OCI-M2 (cell line): ENCODE data around the gene FAM229A.
"Not testable (repeated sequence)": the region's sequence is repeated elsewhere in the genome, so short reads cannot be mapped to it uniquely, and the experiment has no call there.

Source experiments
- DNase-seq: peaks from one replicate; lab custom pipeline; 2025; ENCODE audit not compliant: unreplicated experiment; lab: John Stamatoyannopoulos, UW

Gene FAM229A

GRCh38 chr1:32362474-32363313, at the start of gene FAM229A, which contains the start of gene TSSK3:
Gene FAM229A (minus strand): TSS chr1:32362485. CDS start chr1:32362091, 394 bp downstream.
Gene TSSK3 (plus strand): TSS chr1:32362539. CDS start chr1:32362702, 163 bp downstream.
- no peak for DNase-seq

GRCh38 chr1:32411261-32411660, 49.0 kb upstream of the FAM229A start:
- DNase-seq: no peak

GRCh38 chr1:32406629-32407111, 44.4 kb upstream of the FAM229A start:
- DNase-seq: no peak

- DNase-seq: no peak
Observed at GRCh38 chr1:32405672-32406467, 43.6 kb upstream of the FAM229A start.

- DNase-seq: no peak
Observed at GRCh38 chr1:32404946-32405345, 42.7 kb upstream of the FAM229A start.

GRCh38 chr1:32400876-32401631, 38.8 kb upstream of the FAM229A start:
- DNase-seq: peak; percentile 11

- no peak for DNase-seq
Observed at GRCh38 chr1:32399843-32400242, 37.6 kb upstream of the FAM229A start.

GRCh38 chr1:32398401-32398800, 36.1 kb upstream of the FAM229A start:
- no peak for DNase-seq

- DNase-seq: not testable (repeated sequence)
Observed at GRCh38 chr1:32396524-32396923, 34.2 kb upstream of the FAM229A start.

- DNase-seq: no peak
Observed at GRCh38 chr1:32394890-32395432, 32.7 kb upstream of the FAM229A start.

GRCh38 chr1:32394141-32394889, 32.0 kb upstream of the FAM229A start, which contains the start of gene BSDC1:
Gene BSDC1 (minus strand): TSS chr1:32394441. CDS start chr1:32394414, 27 bp downstream.
- peak; percentile 94 for DNase-seq

- no peak for DNase-seq
Observed at GRCh38 chr1:32393832-32394140, 31.5 kb upstream of the FAM229A start.

- no peak for DNase-seq
Observed at GRCh38 chr1:32393136-32393535, 30.9 kb upstream of the FAM229A start.

- no peak for DNase-seq
Observed at GRCh38 chr1:32392325-32392724, 30.0 kb upstream of the FAM229A start.

GRCh38 chr1:32390904-32391870, 28.9 kb upstream of the FAM229A start:
- peak; percentile 51 for DNase-seq

GRCh38 chr1:32388641-32389040, 26.4 kb upstream of the FAM229A start:
- peak; percentile 44 for DNase-seq

- no peak for DNase-seq
Observed at GRCh38 chr1:32386676-32387392, 24.5 kb upstream of the FAM229A start.

- no peak for DNase-seq
Observed at GRCh38 chr1:32380057-32380456, 17.8 kb upstream of the FAM229A start.
